ENCODE results near the gene CAMTA1.

Gene CAMTA1

GRCh38 chr1:7086106-7086505 lies 300.9 kb downstream of the CAMTA1 start:
- Histone ChIP-seq H3K4me1 (peaks cover 42% of the 10 kb centered on the region), H3K27ac (no peak overlapping the region), H3K4me3 (no peak overlapping the region), H3K27me3 (peaks cover 6% of the 10 kb centered on the region; the same call in 1 of the 2 replicates), H3K36me3 (no peaks in the 10 kb centered on the region), H3K4me2 (peak overlapping the region; percentile 49), H3K9ac (no peak overlapping the region), H3K9me3 (no peaks in the 10 kb centered on the region), H4K20me1 (no peaks in the 10 kb centered on the region)
- TF ChIP-seq Cebpa-rat (IDR thresholded peaks at IDR 0.05) = no peak

GRCh38 chr1:7087888-7088287 lies 302.6 kb downstream of the CAMTA1 start:
- no peak overlapping the region for H3K27ac ChIP-seq
- no peak overlapping the region for H3K4me3 ChIP-seq
- no peaks in the 10 kb centered on the region for H4K20me1 ChIP-seq
- no peaks in the 10 kb centered on the region for H3K9me3 ChIP-seq
- no peaks in the 10 kb centered on the region for H3K36me3 ChIP-seq
- H3K9ac ChIP-seq = no peak overlapping the region
- H3K27me3 ChIP-seq = peaks cover 6% of the 10 kb centered on the region; the same call in 1 of the 2 replicates
- peaks cover 60% of the 10 kb centered on the region for H3K4me1 ChIP-seq
- H3K4me2 ChIP-seq = no peak overlapping the region
- no peak for TF ChIP-seq Cebpa-rat (IDR thresholded peaks at IDR 0.05)

- Histone ChIP-seq H3K4me1 (peaks cover 68% of the 10 kb centered on the region), H3K27ac (no peak overlapping the region), H4K20me1 (no peaks in the 10 kb centered on the region), H3K4me3 (no peak overlapping the region), H3K9me3 (no peaks in the 10 kb centered on the region), H3K27me3 (peaks cover 2% of the 10 kb centered on the region; the same call in 1 of the 2 replicates), H3K9ac (no peak overlapping the region), H3K4me2 (peak overlapping the region; percentile 78), H3K36me3 (no peaks in the 10 kb centered on the region)
- no peak for TF ChIP-seq Cebpa-rat (IDR thresholded peaks at IDR 0.05)
Observed at GRCh38 chr1:7089497-7089896, 304.2 kb downstream of the CAMTA1 start.

- Histone ChIP-seq H3K4me2 (peak overlapping the region; percentile 78), H3K36me3 (no peaks in the 10 kb centered on the region), H3K27ac (peak overlapping the region; percentile 20; the same call in 1 of the 2 replicates), H3K27me3 (no peaks in the 10 kb centered on the region), H3K9ac (0 out of 2 replicates have a peak overlapping the region, but pooled peaks have one; percentile 32), H4K20me1 (no peaks in the 10 kb centered on the region), H3K4me1 (peaks cover 79% of the 10 kb centered on the region), H3K4me3 (no peak overlapping the region), H3K9me3 (no peaks in the 10 kb centered on the region)
- TF ChIP-seq Cebpa-rat (IDR thresholded peaks at IDR 0.05) = no peak
Observed at GRCh38 chr1:7093297-7093696, 308.0 kb downstream of the CAMTA1 start.

- no peak for TF ChIP-seq Cebpa-rat (IDR thresholded peaks at IDR 0.05)
- H3K4me3 ChIP-seq = no peak overlapping the region
- H3K9me3 ChIP-seq = no peaks in the 10 kb centered on the region
- no peak overlapping the region for H3K9ac ChIP-seq
- peaks cover 84% of the 10 kb centered on the region for H3K4me1 ChIP-seq
- peak overlapping the region; percentile 78 for H3K4me2 ChIP-seq
- H3K36me3 ChIP-seq = no peaks in the 10 kb centered on the region
- no peak overlapping the region for H3K27ac ChIP-seq
- H3K27me3 ChIP-seq = no peaks in the 10 kb centered on the region
- no peaks in the 10 kb centered on the region for H4K20me1 ChIP-seq
Observed at GRCh38 chr1:7094086-7094485, 308.8 kb downstream of the CAMTA1 start.

GRCh38 chr1:7094509-7094908 lies 309.3 kb downstream of the CAMTA1 start:
- Histone ChIP-seq H3K27ac (peak overlapping the region; percentile 35; the same call in 1 of the 2 replicates), H4K20me1 (no peaks in the 10 kb centered on the region), H3K27me3 (no peaks in the 10 kb centered on the region), H3K4me1 (peaks cover 86% of the 10 kb centered on the region), H3K4me2 (peak overlapping the region; percentile 78), H3K9me3 (no peaks in the 10 kb centered on the region), H3K36me3 (no peaks in the 10 kb centered on the region), H3K9ac (no peak overlapping the region), H3K4me3 (no peak overlapping the region)
- TF ChIP-seq Cebpa-rat (IDR thresholded peaks at IDR 0.05) = no peak

GRCh38 chr1:7095343-7095964 lies 310.2 kb downstream of the CAMTA1 start:
- Histone ChIP-seq H3K9ac (no peak overlapping the region), H3K9me3 (no peaks in the 10 kb centered on the region), H3K36me3 (no peaks in the 10 kb centered on the region), H3K4me1 (peaks cover 86% of the 10 kb centered on the region), H4K20me1 (no peaks in the 10 kb centered on the region), H3K27me3 (no peaks in the 10 kb centered on the region), H3K27ac (0 out of 2 replicates have a peak overlapping the region, but pooled peaks have one; percentile 35), H3K4me2 (peak overlapping the region; percentile 78), H3K4me3 (no peak overlapping the region)
- no peak for TF ChIP-seq Cebpa-rat (IDR thresholded peaks at IDR 0.05)

GRCh38 chr1:7097938-7098592 lies 312.8 kb downstream of the CAMTA1 start:
- H3K27me3 ChIP-seq = no peaks in the 10 kb centered on the region
- TF ChIP-seq Cebpa-rat (IDR thresholded peaks at IDR 0.05) = no peak
- no peak overlapping the region for H3K27ac ChIP-seq

GRCh38 chr1:7098641-7099040 lies 313.4 kb downstream of the CAMTA1 start:
- Histone ChIP-seq H3K9ac (no peak overlapping the region), H3K27me3 (no peaks in the 10 kb centered on the region), H3K9me3 (no peaks in the 10 kb centered on the region), H3K27ac (no peak overlapping the region), H3K36me3 (no peaks in the 10 kb centered on the region), H3K4me1 (peaks cover 73% of the 10 kb centered on the region), H4K20me1 (no peaks in the 10 kb centered on the region), H3K4me2 (peak overlapping the region; percentile 27; the same call in 1 of the 2 replicates), H3K4me3 (no peak overlapping the region)
- no peak for TF ChIP-seq Cebpa-rat (IDR thresholded peaks at IDR 0.05)

More at GRCh38 chr1:7097938-7098592, 312.8 kb downstream of the CAMTA1 start:
- Histone ChIP-seq H3K9ac (no peak overlapping the region), H3K36me3 (no peaks in the 10 kb centered on the region), H3K9me3 (no peaks in the 10 kb centered on the region), H3K4me2 (peak overlapping the region; percentile 27), H4K20me1 (no peaks in the 10 kb centered on the region), H3K4me3 (no peak overlapping the region), H3K4me1 (peaks cover 77% of the 10 kb centered on the region)

- no peaks in the 10 kb centered on the region for H3K27me3 ChIP-seq
- H3K9ac ChIP-seq = no peak overlapping the region
- H3K4me1 ChIP-seq = peaks cover 73% of the 10 kb centered on the region
Observed at GRCh38 chr1:7100479-7100878, 315.2 kb downstream of the CAMTA1 start.

More at GRCh38 chr1:7100479-7100878, 315.2 kb downstream of the CAMTA1 start:
- Histone ChIP-seq H3K36me3 (no peaks in the 10 kb centered on the region), H3K27ac (no peak overlapping the region), H3K9me3 (no peaks in the 10 kb centered on the region), H4K20me1 (no peaks in the 10 kb centered on the region), H3K4me3 (no peak overlapping the region), H3K4me2 (peak overlapping the region; percentile 53)
- TF ChIP-seq Cebpa-rat (IDR thresholded peaks at IDR 0.05) = no peak
